Endothelial cell of umbilical vein (primary cell): ENCODE results near the gene EGR4.

Source experiments
- EZH2 ChIP-seq: IDR thresholded peaks from 2 replicates; pipeline ENCODE4 v1.6.1; 2012; ENCODE audit warnings: borderline replicate concordance, low read depth, mild to moderate bottlenecking, moderate library complexity, low read length, inconsistent platforms; ENCODE audit not compliant: severe bottlenecking
- GATA2 ChIP-seq: IDR thresholded peaks from 2 replicates; pipeline ENCODE4 v1.7.0; 2011; ENCODE audit warnings: low read depth, mild to moderate bottlenecking, moderate library complexity, mixed read lengths, low read length; ENCODE audit not compliant: insufficient read length, insufficient read depth
- JUN ChIP-seq: IDR thresholded peaks from 2 replicates; pipeline ENCODE4 v1.6.1; 2011; ENCODE audit warnings: borderline replicate concordance, low read depth; ENCODE audit not compliant: insufficient read length, insufficient read depth
- MYC ChIP-seq: IDR thresholded peaks from one replicate; pipeline ENCODE4 v1.6.1; 2011; ENCODE audit warnings: mild to moderate bottlenecking, low read depth, low read length
- POLR2A ChIP-seq: IDR thresholded peaks from 2 replicates; pipeline ENCODE4 v1.6.1; 2012; ENCODE audit warnings: low read depth, mild to moderate bottlenecking, control low read depth, low read length
- POLR2AphosphoS5 ChIP-seq: IDR thresholded peaks from 2 replicates; pipeline ENCODE4 v1.6.1; 2012; ENCODE audit warnings: low read depth, mild to moderate bottlenecking, control low read depth, low read length, moderate library complexity; ENCODE audit not compliant: insufficient read depth
- TF ChIP-seq, protein P1 (sequence below), 2 donors: IDR thresholded peaks; 1 replicate in 1 of 2; 2 replicates in 1 of 2; pipeline ENCODE4 v1.5.1; 2011; ENCODE audit warnings: low read length in 2 of 2, mild to moderate bottlenecking in 2 of 2, moderate library complexity in 2 of 2, control low read depth in 1 of 2, inconsistent platforms in 1 of 2, low read depth in 1 of 2; ENCODE audit not compliant: insufficient read depth in 1 of 2; ENCODE audit errors: extremely low read depth in 1 of 2
- TF ChIP-seq, protein P2 (sequence below): IDR thresholded peaks from 2 replicates; pipeline ENCODE4 v1.6.1; 2011; ENCODE audit not compliant: insufficient read depth, insufficient read length

DNA sequence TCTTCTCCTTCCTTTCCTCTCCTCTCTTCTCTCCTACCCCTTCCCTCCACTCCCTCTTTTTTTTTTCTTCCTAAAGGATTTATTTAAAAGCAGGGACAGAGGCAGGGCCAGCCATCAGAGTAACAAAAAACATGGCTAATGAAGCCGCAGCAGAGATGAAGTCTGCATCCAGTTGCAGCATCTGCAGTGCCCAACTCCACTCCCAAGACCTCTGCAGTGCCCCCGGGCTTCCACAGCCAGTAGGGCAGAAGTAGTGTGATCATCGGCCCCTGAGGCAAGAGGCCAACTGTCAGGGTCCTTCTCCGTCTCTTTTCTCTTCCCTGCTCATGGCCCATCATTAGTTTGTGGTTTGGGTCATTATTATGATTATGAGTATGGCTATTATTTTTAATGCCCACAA lies 4.2 kb upstream of the EGR4 start:
- TF ChIP-seq EZH2 (no peak), JUN (no peak), GATA2 (no peak), POLR2A (no peak), POLR2AphosphoS5 (no peak), MYC (no peak)
- TF ChIP-seq, protein P1, sequence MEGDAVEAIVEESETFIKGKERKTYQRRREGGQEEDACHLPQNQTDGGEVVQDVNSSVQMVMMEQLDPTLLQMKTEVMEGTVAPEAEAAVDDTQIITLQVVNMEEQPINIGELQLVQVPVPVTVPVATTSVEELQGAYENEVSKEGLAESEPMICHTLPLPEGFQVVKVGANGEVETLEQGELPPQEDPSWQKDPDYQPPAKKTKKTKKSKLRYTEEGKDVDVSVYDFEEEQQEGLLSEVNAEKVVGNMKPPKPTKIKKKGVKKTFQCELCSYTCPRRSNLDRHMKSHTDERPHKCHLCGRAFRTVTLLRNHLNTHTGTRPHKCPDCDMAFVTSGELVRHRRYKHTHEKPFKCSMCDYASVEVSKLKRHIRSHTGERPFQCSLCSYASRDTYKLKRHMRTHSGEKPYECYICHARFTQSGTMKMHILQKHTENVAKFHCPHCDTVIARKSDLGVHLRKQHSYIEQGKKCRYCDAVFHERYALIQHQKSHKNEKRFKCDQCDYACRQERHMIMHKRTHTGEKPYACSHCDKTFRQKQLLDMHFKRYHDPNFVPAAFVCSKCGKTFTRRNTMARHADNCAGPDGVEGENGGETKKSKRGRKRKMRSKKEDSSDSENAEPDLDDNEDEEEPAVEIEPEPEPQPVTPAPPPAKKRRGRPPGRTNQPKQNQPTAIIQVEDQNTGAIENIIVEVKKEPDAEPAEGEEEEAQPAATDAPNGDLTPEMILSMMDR (IDR thresholded peaks at IDR 0.05; ENCODE audit: extremely low read depth in 1 of 2, insufficient read depth in 1 of 2, low read depth in 1 of 2, low read length in 2 of 2), result no peak
- TF ChIP-seq, protein P2, sequence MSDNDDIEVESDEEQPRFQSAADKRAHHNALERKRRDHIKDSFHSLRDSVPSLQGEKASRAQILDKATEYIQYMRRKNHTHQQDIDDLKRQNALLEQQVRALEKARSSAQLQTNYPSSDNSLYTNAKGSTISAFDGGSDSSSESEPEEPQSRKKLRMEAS, result no peak
